Fibroblast of peridontal ligament (primary cell): ENCODE data around the gene NUP98.
A peak's percentile ranks its signal among the peaks of the same experiment; 100 is the strongest.
"Not testable (repeated sequence)": the region's sequence is repeated elsewhere in the genome, so short reads cannot be mapped to it uniquely, and the experiment has no call there.

Source experiments
- DNase-seq: peaks from one replicate; pipeline ENCODE4 v3.0.0-alpha.2; 2010; ENCODE audit errors: extremely low read depth

Gene NUP98

DNA sequence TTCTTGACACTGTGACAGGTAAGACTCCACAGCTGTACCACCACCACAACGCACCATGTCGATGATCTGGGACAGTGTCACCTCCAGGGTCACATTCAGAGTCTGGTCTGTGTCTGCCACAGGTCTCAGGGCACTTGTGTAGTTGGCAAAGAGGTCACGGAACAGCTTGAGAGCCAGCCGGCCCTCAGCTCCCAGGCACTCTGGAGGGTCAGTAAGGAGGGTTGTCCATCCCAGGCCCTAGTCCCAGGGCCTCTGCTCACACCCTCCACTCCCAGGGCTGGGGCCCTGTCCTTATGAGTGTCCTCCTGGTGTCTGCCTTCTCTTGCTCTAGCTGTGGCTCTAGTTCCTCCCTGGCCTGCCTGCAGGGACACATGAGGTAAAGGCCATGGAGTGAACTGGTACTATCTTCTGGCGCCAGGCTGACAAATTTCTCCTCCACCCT lies 127.6 kb downstream of the NUP98 start:
- DNase-seq: no peak

DNA sequence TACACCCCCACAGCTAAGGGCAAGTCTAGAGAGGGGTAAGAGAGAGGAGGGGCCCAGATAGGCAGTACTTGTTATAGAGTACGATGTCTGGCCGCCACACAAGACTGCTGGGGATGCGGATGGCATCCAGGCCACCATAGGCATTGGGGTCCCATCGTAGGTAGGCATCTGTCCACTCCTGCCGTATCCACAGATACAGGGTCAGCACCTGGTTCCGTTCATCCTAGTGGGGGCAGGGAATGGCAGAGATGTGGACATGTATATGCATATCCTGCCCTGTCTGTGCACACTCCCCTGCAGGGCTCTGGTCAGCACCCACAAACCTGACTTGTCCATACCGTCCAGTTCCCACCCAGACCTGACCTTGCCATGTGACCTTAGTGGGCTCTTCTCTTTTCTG lies 128.2 kb downstream of the NUP98 start:
- DNase-seq: no peak

DNA sequence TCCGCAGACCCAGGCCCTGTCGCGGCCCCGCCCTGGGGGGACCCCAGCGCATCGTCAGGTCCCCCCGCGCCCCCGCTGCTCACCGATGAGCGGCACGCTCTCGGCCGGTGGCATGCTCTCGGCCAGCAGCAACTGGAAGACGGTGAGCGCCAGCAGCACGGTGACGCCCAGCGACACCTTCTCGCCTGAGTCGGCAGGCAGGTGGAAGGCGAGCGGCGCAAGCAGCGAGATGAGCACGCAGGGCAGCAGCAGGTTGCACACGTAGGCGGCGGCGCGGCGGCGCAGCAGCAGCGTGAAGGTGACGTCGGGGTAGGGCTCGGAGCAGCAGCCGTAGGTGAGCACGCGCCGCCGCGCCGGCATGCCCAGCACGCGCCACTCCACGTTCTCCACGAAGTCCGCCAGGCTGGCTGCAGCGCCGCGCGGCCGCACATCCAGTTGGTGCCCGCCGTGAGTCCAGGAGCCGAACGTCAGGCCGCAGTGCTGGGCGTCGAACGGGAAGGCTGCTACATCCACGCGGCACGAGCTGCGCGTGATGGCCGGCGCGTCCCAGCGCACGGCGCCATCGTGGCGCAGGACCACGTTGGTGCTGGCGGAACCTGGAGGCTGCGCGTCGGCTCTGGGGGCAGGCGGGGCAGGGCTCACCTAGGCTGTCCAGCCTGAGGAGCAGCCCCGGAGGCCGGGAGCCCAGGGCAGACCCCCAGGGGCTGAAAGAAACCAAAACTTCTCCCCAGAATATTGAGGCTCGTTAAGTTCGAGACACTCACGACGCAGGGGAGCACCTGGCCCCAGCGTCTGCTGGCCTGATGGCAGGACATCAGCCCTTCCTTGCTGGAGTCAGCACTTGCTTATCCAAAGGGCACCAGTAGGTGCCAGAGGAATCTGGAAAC lies 130.0 kb downstream of the NUP98 start:
- DNase-seq: no peak

DNA sequence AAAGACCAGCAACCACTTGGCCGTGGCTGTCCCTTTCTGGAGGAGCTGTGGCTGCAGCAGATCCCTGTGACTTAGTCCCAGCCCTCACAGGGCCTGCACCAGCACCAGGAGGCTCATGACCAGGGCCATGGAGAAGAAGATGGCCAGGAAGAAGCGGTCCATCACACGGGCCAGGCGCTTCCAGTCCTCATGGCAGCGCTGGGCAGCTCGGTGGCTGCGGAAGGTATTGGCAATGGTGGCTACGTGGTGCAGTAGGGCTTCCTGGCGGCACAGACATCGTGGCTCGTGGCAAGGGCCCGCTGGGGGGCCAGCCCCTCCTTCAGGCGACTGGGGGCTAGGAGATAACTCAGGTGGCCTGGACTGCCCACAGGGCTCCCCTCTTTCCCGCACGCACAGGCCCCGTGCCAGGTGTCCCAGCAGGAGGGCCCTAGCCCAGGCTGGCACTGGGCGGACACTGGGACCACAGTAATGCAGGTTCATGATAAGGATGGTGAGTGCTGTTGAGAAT lies 131.3 kb downstream of the NUP98 start:
- no peak for DNase-seq

DNA sequence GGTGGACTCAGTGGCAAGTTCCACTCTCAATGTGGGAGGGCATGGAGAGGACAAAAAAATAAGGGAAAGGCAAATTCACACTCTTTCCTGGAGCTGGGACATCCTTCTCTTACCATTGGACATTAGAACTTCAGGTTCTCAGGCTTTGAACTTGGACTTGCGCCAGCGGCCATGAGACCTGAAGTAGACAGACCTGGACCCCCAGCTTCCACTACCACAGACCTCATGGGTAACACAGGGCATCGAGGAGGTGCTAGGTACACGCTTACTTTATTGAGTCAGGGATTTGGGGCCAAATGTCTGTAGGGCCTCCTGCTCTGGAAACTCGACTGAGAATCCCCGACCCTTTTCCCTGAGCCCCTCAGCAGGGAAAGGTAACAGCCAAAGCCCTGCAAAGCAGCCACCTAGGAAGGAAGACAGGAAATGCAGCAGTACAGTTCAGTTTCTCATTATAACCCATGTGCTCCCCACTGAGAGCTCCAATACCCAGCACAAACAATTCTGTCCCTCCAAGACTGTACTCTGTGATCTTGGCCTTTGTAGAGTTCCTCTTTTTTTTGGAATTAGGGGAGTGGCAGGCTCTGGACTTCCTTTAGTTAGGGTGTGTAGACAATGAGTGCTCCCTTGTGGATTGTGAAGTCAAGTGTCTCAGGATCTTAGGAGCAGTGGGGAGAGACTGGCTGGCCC lies 131.9 kb downstream of the NUP98 start:
- no peak for DNase-seq

DNA sequence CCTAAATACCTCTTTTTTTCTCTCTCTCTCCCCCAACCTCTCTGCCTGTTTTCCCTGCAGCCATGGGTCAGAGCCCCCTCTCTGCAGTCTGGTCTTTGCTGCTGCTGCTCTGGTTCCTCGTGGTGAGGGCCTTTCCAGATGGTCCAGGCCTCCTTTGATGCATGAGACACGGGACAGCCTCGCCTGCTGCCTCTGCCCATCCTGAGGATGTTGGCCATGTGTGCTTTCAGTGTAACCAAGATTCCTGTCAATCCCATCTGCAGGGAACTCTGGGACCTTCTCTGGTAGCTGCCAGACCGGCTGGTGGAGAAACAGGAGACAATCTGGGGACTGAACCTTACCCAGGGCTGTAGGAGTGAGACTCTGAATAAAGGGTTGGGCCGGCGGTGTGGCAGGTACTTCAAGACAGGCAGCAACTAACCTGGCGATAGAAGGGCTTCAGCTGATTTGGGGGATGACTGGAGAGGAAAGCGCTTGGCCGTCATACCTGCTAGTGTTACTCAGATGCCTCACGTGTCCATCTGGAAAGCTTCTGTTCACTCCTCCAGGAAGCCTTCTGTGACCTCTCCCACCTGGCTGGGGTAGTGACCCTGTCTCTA lies 133.2 kb downstream of the NUP98 start:
- DNase-seq: no peak

DNA sequence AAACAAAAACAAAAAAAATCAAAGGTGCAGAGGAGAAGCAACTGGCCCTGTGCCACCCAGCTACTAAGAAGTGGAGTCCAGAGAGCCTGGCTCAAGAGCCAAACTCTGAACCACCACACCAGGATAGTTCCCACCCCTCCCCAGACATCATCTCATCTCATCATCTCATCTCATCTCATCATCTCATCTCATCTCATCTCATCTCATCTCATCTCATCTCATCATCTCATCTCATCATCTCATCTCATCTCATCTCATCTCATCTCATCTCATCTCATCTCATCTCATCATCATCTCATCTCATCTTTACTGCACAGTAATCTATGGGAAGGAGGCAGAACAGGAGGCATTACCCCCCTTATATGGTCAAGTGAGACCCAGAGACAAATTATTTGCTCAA lies 134.5 kb downstream of the NUP98 start:
- no peak for DNase-seq

DNA sequence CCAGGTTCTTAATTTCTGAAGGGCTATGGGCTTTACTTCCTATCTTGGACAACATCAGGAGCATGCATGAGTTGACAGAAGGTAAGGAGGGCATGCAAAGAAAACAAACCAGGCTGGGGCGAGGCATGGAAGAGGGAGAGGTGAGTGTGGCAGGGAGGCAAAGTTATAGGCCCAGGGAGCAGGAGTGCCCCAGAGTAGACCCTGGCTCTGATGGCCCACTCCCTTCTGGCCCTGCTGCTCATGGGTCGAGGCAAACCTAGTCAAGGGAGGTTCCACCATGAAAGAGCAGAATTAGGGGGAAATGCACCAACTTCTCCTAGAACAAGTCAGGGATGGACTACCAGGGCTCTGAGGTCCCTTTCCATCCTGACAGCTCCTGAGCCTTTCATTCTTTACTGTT lies 136.4 kb downstream of the NUP98 start:
- DNase-seq: no peak

DNA sequence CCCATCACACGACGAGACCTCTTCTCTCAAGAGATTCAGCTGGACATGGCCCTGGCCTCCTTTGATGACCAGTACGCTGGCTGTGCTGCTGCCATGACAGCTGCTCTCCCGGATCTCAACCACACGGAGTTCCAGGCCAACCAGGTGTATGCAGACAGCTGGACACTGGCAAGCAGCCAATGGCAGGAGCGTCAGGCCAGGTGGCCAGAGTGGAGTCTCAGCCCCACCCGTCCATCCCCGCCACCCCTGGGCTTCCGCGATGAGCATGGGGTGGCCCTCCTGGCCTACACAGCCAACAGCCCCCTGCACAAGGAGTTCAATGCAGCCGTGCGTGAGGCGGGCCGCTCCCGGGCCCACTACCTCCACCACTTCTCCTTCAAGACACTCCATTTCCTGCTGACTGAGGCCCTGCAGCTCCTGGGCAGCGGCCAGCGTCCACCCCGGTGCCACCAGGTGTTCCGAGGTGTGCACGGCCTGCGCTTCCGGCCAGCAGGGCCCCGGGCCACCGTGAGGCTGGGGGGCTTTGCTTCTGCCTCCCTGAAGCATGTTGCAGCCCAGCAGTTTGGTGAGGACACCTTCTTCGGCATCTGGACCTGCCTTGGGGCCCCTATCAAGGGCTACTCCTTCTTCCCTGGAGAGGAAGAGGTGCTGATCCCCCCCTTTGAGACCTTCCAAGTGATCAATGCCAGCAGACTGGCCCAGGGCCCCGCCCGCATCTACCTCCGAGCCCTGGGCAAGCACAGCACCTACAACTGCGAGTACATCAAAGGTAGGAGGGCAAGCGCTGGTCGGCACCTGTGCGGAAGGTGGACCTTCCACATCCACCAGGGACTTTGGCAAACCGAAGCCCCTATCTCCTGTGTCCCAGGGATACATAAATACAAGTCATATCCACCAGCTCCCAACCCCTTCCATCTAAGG lies 137.5 kb downstream of the NUP98 start:
- no peak for DNase-seq

DNA sequence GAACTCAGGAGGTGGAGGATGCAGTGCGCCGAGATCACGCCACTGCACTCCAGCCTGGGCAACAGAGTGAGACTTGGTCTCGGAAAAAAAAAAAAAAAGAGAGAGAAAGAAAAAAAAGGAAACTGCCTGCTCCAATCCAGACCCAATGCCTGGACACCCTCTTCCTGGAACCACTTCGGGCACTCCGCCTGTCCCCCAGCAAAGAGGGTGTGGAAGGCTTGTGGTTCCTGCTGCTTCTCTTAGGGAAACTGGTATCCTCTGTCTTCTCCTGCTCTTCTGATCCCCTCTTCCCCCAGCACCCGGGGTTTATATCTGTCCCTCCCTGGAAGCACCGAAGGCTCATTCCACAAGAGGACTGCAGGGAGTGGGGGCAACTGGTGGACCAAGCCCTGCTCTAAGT lies 139.1 kb downstream of the NUP98 start:
- DNase-seq: no peak

DNA sequence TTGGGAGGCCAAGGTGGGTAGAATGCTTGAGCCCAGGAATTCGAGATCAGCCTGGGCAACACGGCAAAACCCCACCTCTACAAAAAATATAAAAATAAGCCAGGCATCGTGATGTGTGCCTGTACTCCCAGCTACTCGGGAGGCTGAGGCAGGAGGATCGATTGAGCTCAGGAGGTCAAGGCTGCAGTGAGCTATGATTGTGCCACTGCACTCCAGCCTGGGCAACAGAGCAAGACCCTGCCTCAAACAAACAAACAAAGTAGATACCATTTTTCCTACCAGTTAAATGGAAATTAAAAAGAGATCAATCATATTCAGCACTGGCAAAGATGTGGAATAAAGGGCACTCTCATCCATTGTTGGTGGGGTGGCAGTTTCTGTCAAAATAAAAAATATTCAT lies 140.0 kb downstream of the NUP98 start:
- not testable (repeated sequence) for DNase-seq

DNA sequence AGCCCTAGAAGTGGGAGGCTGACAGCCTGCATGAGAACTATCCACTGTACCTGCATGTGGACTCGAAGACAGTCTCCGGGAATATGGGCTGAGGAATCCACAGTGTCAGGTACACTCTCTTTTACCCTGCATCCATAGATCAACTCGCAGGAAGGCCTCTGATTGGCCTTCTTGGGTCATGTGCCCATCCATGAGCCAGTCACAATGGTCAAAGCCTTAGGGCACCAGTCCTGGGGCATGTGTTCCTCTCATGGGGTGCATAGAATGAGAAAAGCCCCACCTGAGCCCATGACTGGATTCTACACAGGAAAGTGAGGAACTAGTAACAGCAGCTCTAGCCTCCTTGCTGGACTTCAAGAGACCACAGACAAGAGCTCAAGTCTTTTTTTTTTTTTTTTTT lies 141.8 kb downstream of the NUP98 start:
- DNase-seq: no peak

DNA sequence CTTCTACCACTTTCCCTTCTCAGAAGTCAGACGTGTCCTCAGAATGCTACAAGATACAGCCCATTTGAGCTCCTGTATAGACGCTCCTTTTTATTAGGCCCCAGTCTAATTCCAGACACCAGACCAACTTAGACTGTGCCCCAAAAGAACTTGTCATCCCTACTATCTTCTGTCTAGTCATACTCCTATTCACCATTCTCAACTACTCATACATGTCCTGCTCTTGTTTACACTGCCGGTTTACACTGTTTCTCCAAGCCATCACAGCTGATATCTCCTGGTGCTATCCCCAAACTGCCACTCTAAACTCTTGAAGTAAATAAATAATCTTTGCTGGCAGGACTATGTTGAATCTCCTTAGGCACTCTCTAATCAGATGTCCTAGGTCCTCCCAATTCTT lies 144.8 kb downstream of the NUP98 start:
- not testable (repeated sequence) for DNase-seq

DNA sequence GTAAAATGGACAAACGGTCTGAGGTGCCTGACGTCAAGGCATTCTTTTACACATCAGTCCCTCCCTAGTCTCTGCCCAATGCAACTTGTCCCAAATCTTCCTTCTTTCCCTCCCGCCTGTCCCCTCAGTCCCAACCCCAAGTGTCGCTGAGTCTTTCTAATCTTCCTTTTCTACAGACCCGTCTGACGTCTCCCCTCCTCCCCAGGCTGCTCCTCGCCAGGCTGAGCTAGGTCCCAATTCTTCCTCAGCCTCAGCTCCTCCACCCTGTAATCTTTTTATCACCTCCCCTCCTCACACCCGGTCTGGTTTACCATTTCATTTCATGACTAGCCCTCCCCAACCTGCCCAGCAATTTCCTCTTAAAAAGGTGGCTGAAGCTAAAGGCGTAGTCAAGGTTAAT lies 148.0 kb downstream of the NUP98 start:
- DNase-seq: not testable (repeated sequence)

DNA sequence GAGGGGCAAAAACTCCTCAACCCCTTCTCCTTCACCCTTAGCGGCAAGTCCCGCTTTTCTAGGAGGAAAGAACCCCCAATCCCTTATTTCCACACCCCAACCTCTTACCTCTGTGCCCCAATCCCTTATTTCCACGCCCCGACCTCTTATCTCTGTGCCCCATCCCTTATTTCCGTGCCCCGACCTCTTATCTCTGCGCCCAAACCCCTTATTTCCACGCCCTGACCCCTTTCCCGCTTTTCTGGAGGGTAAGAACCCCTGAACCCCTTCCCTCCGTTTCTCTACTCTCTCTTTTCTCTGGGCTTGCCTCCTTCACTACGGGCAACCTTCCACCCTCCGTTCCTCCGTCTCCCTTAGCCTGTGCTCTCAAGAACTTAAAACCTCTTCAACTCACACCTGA lies 148.5 kb downstream of the NUP98 start:
- DNase-seq: not testable (repeated sequence)

DNA sequence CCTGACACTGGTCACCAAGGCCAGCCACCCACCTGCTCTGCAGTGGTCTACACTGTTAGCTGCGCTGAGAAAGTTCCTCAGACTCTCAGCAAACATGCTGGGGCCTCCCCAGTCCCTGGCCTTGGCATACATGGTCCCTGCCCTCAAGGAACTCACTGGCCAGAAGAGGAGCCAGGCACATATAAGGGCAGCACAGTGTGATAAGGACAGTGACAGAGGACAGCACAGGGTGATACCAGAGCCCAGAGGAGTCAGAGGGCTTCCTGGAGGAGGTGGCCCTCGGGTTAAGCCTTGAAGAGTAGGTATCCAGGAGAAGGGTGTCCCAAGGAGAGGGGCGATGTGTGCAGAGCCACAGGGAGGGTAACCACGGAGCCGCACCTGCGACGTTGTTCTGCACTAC lies 151.8 kb downstream of the NUP98 start:
- DNase-seq: no peak

DNA sequence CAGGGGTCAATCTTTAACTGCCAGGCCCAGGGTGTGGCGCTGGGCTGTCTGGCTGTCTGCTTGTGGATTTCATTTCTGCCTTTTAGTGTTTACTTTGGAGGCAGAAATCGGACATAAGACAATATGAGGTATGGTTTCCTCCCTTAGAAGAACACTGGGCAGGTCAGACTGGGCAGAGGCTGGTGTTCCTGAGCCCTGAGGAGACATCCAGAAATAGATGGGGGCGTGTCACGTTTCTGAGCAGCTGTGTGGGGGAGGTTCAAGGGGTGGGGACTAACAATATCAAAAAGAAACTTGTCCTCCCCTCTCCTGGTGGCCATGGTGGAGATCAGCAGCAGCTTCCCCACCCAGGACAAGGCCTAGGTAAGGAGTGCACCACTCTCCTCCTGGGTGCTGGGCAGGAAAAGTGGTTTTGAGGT lies 152.5 kb downstream of the NUP98 start, which contains the start of gene ART1:
Gene ART1 (plus strand): TSS at position 312 of the 419 bp plus-strand sequence. CDS start 14,086 bp downstream, outside the sequence.
- DNase-seq: no peak

DNA sequence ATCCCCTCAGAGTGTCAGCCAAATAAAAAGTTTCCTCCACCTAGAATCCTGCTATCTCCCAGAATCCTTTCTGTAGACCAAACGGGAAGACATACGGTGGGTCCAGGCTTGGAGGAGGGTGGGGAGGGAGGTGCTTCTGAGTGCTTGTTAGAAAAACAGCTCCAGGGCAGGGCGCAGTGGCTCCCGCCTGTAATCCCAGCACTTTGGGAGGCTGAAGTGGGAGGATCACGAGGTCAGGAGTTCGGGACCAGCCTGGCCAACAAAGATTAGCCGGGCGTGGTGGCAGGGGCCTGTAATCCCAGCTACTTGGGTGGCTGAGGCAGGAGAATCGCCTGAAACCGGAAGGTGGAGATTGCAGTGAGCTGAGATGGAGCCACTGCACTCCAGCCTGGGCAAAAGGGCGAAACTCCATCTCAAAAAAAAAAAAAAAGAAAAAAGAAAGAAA lies 154.2 kb downstream of the NUP98 start:
- not testable (repeated sequence) for DNase-seq

DNA sequence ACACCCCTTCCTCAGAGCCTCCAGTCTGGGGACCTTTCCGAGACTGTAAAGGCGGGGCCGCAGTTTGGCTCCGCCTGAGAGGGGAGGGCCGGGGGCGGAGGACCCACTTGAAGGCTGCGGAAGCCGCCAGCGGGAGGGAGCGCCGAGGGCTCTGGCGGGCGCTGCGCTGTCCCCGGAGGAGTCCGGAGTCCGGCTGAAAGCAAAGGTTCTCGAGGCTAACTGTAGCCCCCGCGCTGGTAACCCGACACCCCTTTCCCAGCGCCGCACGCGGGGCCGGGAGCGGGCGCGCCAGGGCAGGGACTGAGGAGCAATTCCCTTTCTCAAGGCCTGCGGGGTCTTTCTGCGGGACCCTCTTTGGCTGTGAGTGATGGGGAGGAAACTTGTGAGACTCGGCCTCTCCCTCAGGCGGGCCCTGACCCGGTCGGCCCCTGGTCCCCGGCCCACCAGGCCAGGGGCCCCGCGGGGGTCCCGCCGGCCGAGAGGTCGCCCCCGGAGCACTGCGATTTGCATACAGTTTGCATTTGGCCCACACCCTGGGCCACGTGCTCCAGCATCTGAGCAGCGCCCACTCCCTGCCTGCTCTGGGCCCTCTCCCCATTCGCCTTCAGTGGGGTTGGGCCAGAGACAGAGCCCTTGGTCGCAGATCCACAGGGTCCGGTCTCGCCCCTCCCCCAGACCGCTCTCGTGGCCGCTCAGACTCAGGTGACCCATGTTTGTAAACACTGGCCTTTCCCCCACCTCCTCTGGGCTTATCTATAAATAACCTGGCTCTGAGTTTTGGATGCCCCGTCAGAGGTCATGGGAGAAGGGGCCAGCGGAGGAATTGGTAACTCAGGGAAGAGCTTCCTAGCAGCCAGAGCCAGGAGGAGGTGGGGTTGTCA lies 155.0 kb downstream of the NUP98 start:
- DNase-seq: peak; percentile 66

DNA sequence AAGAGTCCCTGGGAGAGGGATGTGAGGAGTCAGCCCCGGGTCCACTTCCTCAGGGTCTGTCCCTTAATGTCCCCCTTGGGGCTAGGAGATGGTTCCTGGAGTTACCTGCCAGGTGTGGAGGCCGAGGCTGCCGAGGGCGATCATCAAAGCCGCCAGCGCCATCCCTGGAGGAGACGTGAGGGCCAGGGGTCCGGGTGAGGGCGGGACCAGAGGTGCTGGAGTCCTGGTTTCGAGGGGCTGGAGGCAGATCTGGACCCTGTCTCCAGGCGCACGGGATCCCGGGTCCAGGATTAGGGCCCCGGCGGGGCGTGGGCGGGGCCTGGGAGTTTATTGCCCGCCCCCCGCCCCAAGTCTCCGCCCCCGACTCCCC lies 155.7 kb downstream of the NUP98 start, which contains the start of gene ART5:
Gene ART5 (minus strand): TSS at position 292 of the 370 bp plus-strand sequence. CDS start 130 bp downstream, at position 162.
- DNase-seq: no peak
